Fibroblast of villous mesenchyme (primary cell): ENCODE measurements around the gene ANKRD11. TPM values are rescaled to one million over a fixed set of nuclear protein-coding genes. Genes with fewer than 3 reads are reported as not detected.

Source experiments
- DNase-seq: peaks from one replicate; pipeline ENCODE4 v3.0.0-alpha.2; 2010; ENCODE audit warnings: low read depth
- H3K4me3 ChIP-seq: 2 replicates; pipeline ENCODE4 v1.5.1; 2011; ENCODE audit warnings: low read depth, mild to moderate bottlenecking, low read length
- total RNA-seq: library from RNA; depleted of rRNA; stranded (reverse); fragments of >200 nt; gene quantifications from 2 replicates; pipeline ENCODE4 v1.2.3, GENCODE V29; 2012
- TF ChIP-seq, protein P1 (sequence below): IDR thresholded peaks from 2 replicates; pipeline ENCODE4 v1.5.1; 2012; ENCODE audit warnings: low read depth, mild to moderate bottlenecking, low read length; ENCODE audit not compliant: insufficient read depth

Gene ANKRD11
- total RNA-seq, 1 donor: 69.5 TPM

DNA sequence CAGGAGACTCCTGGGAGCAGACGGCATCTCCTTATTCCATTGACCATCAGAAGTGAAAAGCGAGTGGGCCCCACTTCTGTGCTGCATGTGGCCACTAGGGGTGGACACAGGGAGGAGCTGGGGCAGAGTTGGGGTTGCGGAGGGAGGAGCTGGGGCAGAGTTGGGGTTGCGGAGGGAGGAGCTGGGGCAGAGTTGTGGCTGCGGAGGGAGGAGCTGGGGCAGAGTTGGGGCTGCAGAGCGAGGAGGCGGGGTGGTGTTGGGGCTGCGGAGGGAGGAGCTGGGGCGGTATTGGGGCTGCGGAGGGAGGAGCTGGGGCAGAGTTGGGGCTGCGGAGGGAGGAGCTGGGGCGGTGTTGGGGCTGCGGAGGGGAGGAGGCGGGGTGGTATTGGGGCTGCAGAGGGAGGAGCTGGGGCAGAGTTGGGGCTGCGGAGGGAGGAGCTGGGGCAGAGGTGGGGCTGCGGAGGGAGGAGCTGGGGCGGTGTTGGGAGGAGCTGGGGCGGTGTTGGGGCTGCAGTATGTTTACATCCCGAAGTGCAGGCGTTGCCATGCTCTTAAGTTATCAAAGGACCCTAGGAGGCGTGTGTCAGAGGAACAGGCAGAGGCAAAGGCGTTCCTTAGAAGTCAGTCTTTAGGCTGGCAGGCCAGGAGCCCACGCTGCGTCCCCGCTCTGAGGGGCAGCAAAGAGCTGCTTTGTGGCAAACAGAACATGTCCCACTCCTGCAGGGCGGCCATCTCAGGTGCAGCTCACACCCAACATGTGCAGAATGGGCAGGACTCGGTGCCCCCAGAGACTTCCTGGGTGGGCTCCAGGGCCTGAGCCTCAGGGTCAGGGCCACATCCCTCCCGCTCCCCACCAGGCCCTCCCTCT lies 196.9 kb downstream of the ANKRD11 start:
- no peak for DNase-seq
- TF ChIP-seq, protein P1, sequence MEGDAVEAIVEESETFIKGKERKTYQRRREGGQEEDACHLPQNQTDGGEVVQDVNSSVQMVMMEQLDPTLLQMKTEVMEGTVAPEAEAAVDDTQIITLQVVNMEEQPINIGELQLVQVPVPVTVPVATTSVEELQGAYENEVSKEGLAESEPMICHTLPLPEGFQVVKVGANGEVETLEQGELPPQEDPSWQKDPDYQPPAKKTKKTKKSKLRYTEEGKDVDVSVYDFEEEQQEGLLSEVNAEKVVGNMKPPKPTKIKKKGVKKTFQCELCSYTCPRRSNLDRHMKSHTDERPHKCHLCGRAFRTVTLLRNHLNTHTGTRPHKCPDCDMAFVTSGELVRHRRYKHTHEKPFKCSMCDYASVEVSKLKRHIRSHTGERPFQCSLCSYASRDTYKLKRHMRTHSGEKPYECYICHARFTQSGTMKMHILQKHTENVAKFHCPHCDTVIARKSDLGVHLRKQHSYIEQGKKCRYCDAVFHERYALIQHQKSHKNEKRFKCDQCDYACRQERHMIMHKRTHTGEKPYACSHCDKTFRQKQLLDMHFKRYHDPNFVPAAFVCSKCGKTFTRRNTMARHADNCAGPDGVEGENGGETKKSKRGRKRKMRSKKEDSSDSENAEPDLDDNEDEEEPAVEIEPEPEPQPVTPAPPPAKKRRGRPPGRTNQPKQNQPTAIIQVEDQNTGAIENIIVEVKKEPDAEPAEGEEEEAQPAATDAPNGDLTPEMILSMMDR: peak; percentile 12
- H3K4me3 ChIP-seq: no peak overlapping the region

DNA sequence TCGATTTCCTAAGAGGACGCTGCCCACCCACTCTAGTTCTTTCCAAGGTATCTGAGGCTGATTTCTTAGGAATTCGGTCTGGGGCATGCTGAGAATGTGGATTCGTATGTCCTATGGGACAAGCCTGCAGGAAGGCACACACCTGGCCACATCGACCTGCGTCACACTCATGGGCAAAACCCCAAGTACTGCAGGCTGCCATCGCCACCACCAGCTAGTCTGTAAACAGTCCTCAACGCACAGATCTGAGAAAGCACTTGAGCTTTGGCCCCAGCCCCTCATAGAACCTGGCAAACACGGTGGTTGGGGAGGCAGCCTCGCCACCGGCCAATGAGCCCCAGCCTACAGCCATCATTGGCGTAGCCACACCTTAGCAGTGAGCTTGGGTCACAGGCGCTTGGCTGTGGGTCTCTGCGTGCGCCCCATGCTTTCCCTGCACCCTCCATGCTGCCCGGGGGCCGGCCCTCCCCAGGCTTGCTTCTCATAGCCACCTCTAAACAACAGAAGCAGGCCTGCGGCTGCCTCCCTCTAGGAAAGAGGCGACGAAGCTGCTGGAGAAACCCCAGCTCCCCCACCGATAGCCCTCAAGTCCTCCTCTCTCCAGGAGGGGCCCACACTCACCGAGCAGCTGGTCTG lies 197.8 kb downstream of the ANKRD11 start:
- TF ChIP-seq, protein P1: no peak

DNA sequence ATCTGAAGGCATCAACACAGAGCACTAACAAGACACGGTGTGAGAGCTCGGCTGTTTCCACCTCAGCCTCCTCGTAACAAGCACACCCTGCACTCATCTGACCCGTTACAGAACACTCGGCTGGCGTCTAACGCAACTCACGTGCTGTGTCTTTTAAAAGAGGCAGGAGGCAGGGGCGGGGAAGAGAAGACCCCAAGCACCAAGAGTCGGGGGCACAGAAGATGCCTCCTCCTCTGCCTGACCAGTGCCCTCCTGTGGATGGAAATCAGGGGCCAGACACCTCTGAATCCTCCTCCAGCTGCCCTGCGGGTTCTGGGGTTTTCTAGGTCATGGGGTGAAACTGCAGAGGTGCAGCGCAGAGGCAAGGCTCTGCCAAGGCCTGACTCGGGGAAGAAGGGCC lies 198.6 kb downstream of the ANKRD11 start:
- DNase-seq: no peak
- no peak overlapping the region for H3K4me3 ChIP-seq
- TF ChIP-seq, protein P1: no peak

More for the DNA sequence above, 197.8 kb downstream of the ANKRD11 start:
- no peak overlapping the region for H3K4me3 ChIP-seq
- no peak for DNase-seq

DNA sequence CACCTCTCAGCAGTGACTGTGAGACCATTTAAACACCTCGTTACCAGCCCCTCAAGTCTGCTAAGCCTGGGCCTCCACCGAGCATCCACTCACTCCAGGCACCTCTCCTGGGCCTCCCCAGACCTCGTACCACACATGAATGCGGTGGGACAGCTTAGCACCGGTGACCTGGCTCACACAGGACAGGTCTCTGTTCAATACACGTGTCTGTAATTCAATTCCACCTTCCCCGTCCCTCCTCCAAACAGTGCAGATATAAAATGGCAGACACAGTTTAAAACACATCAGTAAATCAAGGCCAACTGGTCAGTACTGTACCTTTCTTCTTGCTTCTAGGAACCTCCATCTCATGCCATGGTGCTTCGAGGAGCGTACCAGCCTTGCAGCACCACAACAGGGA lies 199.0 kb downstream of the ANKRD11 start:
- no peak overlapping the region for H3K4me3 ChIP-seq
- TF ChIP-seq, protein P1: no peak
- no peak for DNase-seq

DNA sequence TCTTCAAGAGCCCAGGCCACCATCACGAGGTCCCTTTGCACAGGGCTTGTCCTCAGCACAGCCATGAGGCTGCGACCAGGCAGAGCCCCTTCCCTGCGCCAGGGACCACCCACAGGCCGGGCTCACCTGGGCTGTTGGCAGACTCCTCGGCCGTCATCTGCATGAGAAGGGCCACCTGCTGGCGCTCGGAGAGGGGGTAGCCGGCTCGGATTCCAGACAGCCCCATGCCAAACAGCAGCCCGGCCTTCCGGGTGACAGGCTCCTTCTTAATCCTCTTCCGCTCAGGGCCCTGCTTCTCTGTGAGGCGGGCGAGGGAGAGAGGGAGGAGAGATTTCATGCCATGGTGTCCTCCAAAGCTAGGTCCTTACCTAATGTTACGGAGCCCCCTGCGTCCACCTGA lies 199.5 kb downstream of the ANKRD11 start:
- no peak overlapping the region for H3K4me3 ChIP-seq
- TF ChIP-seq, protein P1: no peak
- DNase-seq: no peak

DNA sequence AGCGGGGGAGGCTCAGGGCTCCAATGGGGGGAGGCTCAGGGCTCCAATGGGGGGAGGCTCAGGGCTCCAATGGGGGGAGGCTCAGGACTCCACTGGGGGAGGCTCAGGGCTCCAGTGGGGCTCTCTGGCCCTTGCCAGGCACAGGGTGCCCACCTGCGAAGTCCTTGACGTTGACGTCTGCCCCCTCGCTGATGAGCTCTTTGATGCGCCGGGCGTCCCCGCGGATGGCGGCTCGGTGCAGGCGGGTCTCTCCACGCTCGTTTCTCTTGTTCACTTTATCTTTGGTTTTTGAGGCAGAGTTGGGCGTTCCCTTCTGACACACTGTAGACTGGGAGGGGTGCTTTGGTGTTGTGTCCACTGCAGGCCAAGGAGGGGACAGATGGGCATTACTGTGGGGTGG lies 199.9 kb downstream of the ANKRD11 start:
- no peak overlapping the region for H3K4me3 ChIP-seq
- TF ChIP-seq, protein P1: no peak
- no peak for DNase-seq
